ENCODE data around the gene MRPL2. TPM values are rescaled to one million over a fixed set of nuclear protein-coding genes. Genes with fewer than 3 reads are reported as not detected.

MRPL2 gene
- total and polyA plus RNA-seq, 2 of the 4 experiments (the other 2 are of a cell fraction): 18.1 to 45.9 TPM

- H4K5ac ChIP-seq (ENCODE audit: low read depth, low read length): peak overlapping the region; percentile 17; the same call in 1 of the 2 replicates
- ATAC-seq (ENCODE audit: low read depth): no peak
- H2BK120ac ChIP-seq (ENCODE audit: low read depth, low read length): peak overlapping the region; percentile 76
- peaks cover 18% of the 10 kb centered on the region for H3K9me1 ChIP-seq (ENCODE audit: insufficient read depth, low read length)
- dilution Hi-C loops (cut with HindIII; ENCODE audit: low sequenced_read_pairs, unreplicated experiment): no loop called here
- H3K23ac ChIP-seq (ENCODE audit: low read depth, low read length): peak overlapping the region; percentile 93
- TF ChIP-seq MAZ (IDR thresholded peaks at IDR 0.05; ENCODE audit: borderline replicate concordance, low read depth, low read length) (0 out of 2 replicates have a peak, but pooled peaks have one; percentile 10), RCOR1 (IDR thresholded peaks at IDR 0.05; ENCODE audit: insufficient replicate concordance, low read length) (no peak), CHD1 (IDR thresholded peaks at IDR 0.05; ENCODE audit: low read depth, low read length) (no peak)
- peak overlapping the region; percentile 88 for H3K4ac ChIP-seq (ENCODE audit: low read depth, low read length)
- peak overlapping the region in 1 of 2 experiments; percentile 73; a peak in 2 of 4 replicates for H4K8ac ChIP-seq (ENCODE audit: low read depth in 2 of 2, low read length in 2 of 2)
- H2AK9ac ChIP-seq (replicated peaks; ENCODE audit: low read depth, low read length, poor library complexity): no peak overlapping the region
- H3K56ac ChIP-seq (ENCODE audit: extremely low read depth, insufficient read depth, low read length): no peak overlapping the region
- peak overlapping the region; percentile 33; the same call in 1 of the 2 replicates for H2BK20ac ChIP-seq (ENCODE audit: low read depth, low read length)
- no peaks in the 10 kb centered on the region for H3K27me3 ChIP-seq (ENCODE audit: control insufficient read depth, insufficient read depth, low read length)
- H2BK15ac ChIP-seq (ENCODE audit: low read depth, low read length): no peak overlapping the region
- intact Hi-C loops (cut with micrococcal nuclease): loop anchor here (1.0 kb wide), 1 partner anchor 36 kb away; no protein-coding TSS in a partner anchor
- POLR2A ChIA-PET (ENCODE audit: unreplicated experiment): no interaction called here
- H4K20me1 ChIP-seq (ENCODE audit: insufficient read depth, low read length): peaks cover 41% of the 10 kb centered on the region
- H3K27ac ChIP-seq (ENCODE audit: insufficient read depth, low read length): peak overlapping the region; percentile 77
- no peak overlapping the region for H2AFZ ChIP-seq (replicated peaks; ENCODE audit: low read length, poor library complexity)
- no peaks in the 10 kb centered on the region for H3K9me3 ChIP-seq (ENCODE audit: control insufficient read depth, insufficient read depth, low read length)
- in situ Hi-C loops (cut with MboI; ENCODE audit: low sequenced_read_pairs): loop anchor here (5.0 kb wide), 1 partner anchor 49 kb away; no protein-coding TSS in a partner anchor
- no CpG with 5 or more reads among the region's 2 CpGs for WGBS, 2 experiments (ENCODE audit: extremely low coverage in 2 of 2, insufficient read length in 1 of 2)
- H3K4me2 ChIP-seq (ENCODE audit: low read depth, low read length): peak overlapping the region; percentile 93
- peaks cover 2% of the 10 kb centered on the region; the same call in 1 of the 2 replicates for H3K36me3 ChIP-seq (ENCODE audit: control insufficient read depth, insufficient read depth, low read length)
- peak overlapping the region; percentile 84 for H2BK5ac ChIP-seq (ENCODE audit: low read depth, low read length, poor library complexity, severe bottlenecking)
- no TSS peak for BruUV-seq (replicated peaks)
- peaks cover 36% of the 10 kb centered on the region for H3K4me1 ChIP-seq (ENCODE audit: control insufficient read depth, insufficient read depth, low read length)
- CTCF ChIA-PET: no interaction called here
- peak overlapping the region; percentile 85; the same call in 1 of the 2 replicates for H2AK5ac ChIP-seq (ENCODE audit: low read depth, low read length)
- H3K9ac ChIP-seq (ENCODE audit: low read depth, low read length): peak overlapping the region; percentile 53; the same call in 1 of the 2 replicates
- H4K91ac ChIP-seq (ENCODE audit: insufficient read depth, low read depth, low read length): peak overlapping the region; percentile 37; the same call in 1 of the 2 replicates
- H3K14ac ChIP-seq (replicated peaks; ENCODE audit: low read depth, low read length): peak overlapping the region; percentile 79
- peaks cover 23 to 74% of the 10 kb centered on the region in 2 experiments for H3K79me1 ChIP-seq (ENCODE audit: low read depth in 1 of 2, low read length in 2 of 2)
- peak; percentile 85 for DNase-seq
- H3K18ac ChIP-seq (ENCODE audit: low read depth, low read length): peak overlapping the region; percentile 58; the same call in 1 of the 2 replicates
- H3K4me3 ChIP-seq (ENCODE audit: insufficient read depth, low read depth, low read length): peak overlapping the region; percentile 76; the same call in 1 of the 2 replicates
Measured at GRCh38 chr6:43078691-43079090, 19.5 kb upstream of the MRPL2 start.
